GM12878 (cell line): Measurements from ENCODE around the gene P3H3. TPM values are rescaled to one million over a fixed set of nuclear protein-coding genes. Genes with fewer than 3 reads are reported as not detected.

Experiments used
- ATAC-seq: fragments of 200-7000 bp; cut with Tn5 transposase; 3 replicates; pipeline ENCODE4 v1.9.1; 2020; ENCODE audit warnings: mild to moderate bottlenecking, moderate library complexity
- BruUV-seq: library from RNA; stranded (reverse); fragments of 400-500 nt; replicated peaks from 2 replicates; lab custom pipeline; 2021; lab: Mats Ljungman, UMichigan
- CTCF ChIA-PET: fragments of 300-600 bp; sonication (Branson Sonifier 250); formaldehyde crosslinking; extraction: SDS; loops from one replicate; lab custom pipeline; 2021; ENCODE audit warnings: inconsistent platforms; lab: Yijun Ruan, JAX
- POLR2A ChIA-PET: fragments of 350-600 bp; formaldehyde crosslinking; extraction: SDS; loops from one replicate; lab custom pipeline; 2021; ENCODE audit warnings: inconsistent platforms; lab: Charles Lee
- RAD21 ChIA-PET: fragments of 300-600 bp; sonication (Branson Sonifier 250); formaldehyde crosslinking; loops from one replicate; lab custom pipeline; 2023; ENCODE audit warnings: antibody characterized with exemption; ENCODE audit not compliant: unreplicated experiment; lab: Charles Lee
- SMC1A ChIA-PET: fragments of 300-600 bp; sonication (Branson Sonifier 250); formaldehyde crosslinking; loops from one replicate; lab custom pipeline; 2023; ENCODE audit not compliant: unreplicated experiment, uncharacterized antibody; lab: Charles Lee
- DNase-seq: peaks from one replicate; pipeline ENCODE4 v3.0.0-alpha.2; 2011; ENCODE audit warnings: low read depth, low spot score
- FAIRE-seq: peaks from 3 replicates; lab custom pipeline; 2011; peaks lifted over from hg19 to GRCh38; lab: Jason Lieb, UNC
- H2AFZ ChIP-seq: 2 replicates; pipeline ENCODE4 v1.6.0; 2011; ENCODE audit warnings: low read depth, low read length, control low read depth; ENCODE audit not compliant: control insufficient read depth
- H3K27ac ChIP-seq: 2 replicates; pipeline ENCODE4 v1.5.1; 2011; ENCODE audit warnings: control low read depth; ENCODE audit not compliant: control insufficient read depth, insufficient read depth
- H3K27me3 ChIP-seq, 2 experiments: replicated peaks in 1 of 2; 2 replicates each; pipeline versions ENCODE4 v1.6.0 to v1.6.1; 2011; ENCODE audit warnings: low read length in 1 of 2; ENCODE audit not compliant: control insufficient read depth in 2 of 2, insufficient read depth in 2 of 2
- H3K36me3 ChIP-seq, 2 experiments: 2 replicates each; pipeline ENCODE4 v1.5.1; 2011; ENCODE audit warnings: low read length in 1 of 2; ENCODE audit not compliant: control insufficient read depth in 2 of 2, insufficient read depth in 2 of 2
- H3K4me1 ChIP-seq: 2 replicates; pipeline ENCODE4 v1.6.1; 2011; ENCODE audit warnings: mild to moderate bottlenecking, low read length, moderate library complexity, mixed read lengths; ENCODE audit not compliant: control insufficient read depth, insufficient read depth
- H3K4me2 ChIP-seq: 2 replicates; pipeline ENCODE4 v1.6.0; 2011; ENCODE audit warnings: control low read depth; ENCODE audit not compliant: control insufficient read depth, insufficient read depth
- H3K4me3 ChIP-seq: fragments of 200-600 bp; sonication (generic); 2 replicates; pipeline ENCODE4 v1.5.1; 2016
- H3K79me2 ChIP-seq: 2 replicates; pipeline ENCODE4 v1.6.0; 2011; ENCODE audit warnings: low read length; ENCODE audit not compliant: control insufficient read depth, insufficient read depth
- H3K9ac ChIP-seq: 2 replicates; pipeline ENCODE4 v1.8.0; 2011; ENCODE audit warnings: low read length, control low read depth, mixed read lengths; ENCODE audit not compliant: control insufficient read depth, insufficient read depth
- H3K9me3 ChIP-seq: replicated peaks from 3 replicates; pipeline ENCODE4 v1.5.1; 2011; ENCODE audit warnings: mild to moderate bottlenecking, low read length; ENCODE audit not compliant: control insufficient read depth, insufficient read depth
- H4K20me1 ChIP-seq: 2 replicates; pipeline ENCODE4 v1.6.0; 2011; ENCODE audit not compliant: control insufficient read depth, insufficient read depth
- ATF7 ChIP-seq: fragments of 450-650 bp; IDR thresholded peaks from 2 replicates; pipeline ENCODE4 v1.6.1; 2016; ENCODE audit warnings: low read depth, mild to moderate bottlenecking
- EP300 ChIP-seq, 2 experiments: fragments of 150-350 bp in 1 of 2; IDR thresholded peaks; 2 replicates each; pipeline ENCODE4 v1.6.1; 2011 to 2012; ENCODE audit warnings: low read depth in 2 of 2, low read length in 2 of 2, borderline replicate concordance in 1 of 2, improper control_type of control experiment in 1 of 2, inconsistent platforms in 1 of 2; ENCODE audit not compliant: control insufficient read depth in 1 of 2
- PAX8 ChIP-seq: fragments of 450-650 bp; IDR thresholded peaks from 2 replicates; pipeline ENCODE4 v1.6.1; 2017; ENCODE audit warnings: mild to moderate bottlenecking, moderate library complexity
- POU2F2 ChIP-seq: IDR thresholded peaks from 3 replicates; pipeline ENCODE4 v1.6.1; 2011; ENCODE audit warnings: low read depth, mild to moderate bottlenecking, low read length, borderline replicate concordance
- SREBF2 ChIP-seq: IDR thresholded peaks from 2 replicates; pipeline ENCODE4 v1.6.1; 2012; ENCODE audit warnings: mild to moderate bottlenecking, low read length
- TARDBP ChIP-seq: IDR thresholded peaks from 2 replicates; pipeline ENCODE4 v1.6.1; 2016; ENCODE audit warnings: borderline replicate concordance
- WRNIP1 ChIP-seq: IDR thresholded peaks from 2 replicates; pipeline ENCODE4 v1.6.1; 2011; ENCODE audit warnings: low read depth, low read length, improper control_type of control experiment, borderline replicate concordance
- ZBTB11 ChIP-seq: fragments of 450-650 bp; formaldehyde crosslinking; IDR thresholded peaks from 2 replicates; pipeline ENCODE4 v1.5.0; 2022; ENCODE audit warnings: mild to moderate bottlenecking, missing genetic modification characterization
- ZBTB40 ChIP-seq: fragments of 450-650 bp; IDR thresholded peaks from 2 replicates; pipeline ENCODE4 v1.6.1; 2016; ENCODE audit warnings: mild to moderate bottlenecking, moderate library complexity, borderline replicate concordance
- WGBS: methylation state at CpG from one replicate; pipeline ENCODE4 v1.1.6; 2016; ENCODE audit warnings: low lambda C conversion rate; ENCODE audit not compliant: insufficient replicate concordance, insufficient coverage; ENCODE audit errors: missing lambda C conversion rate; 5-methylcytosine and 5-hydroxymethylcytosine counted together
- in situ Hi-C: fragments of 300-500 bp; cut with MboI; formaldehyde crosslinking; loops from 9 replicates; pipeline ENCODE4 v1.14.3; 2018; ENCODE audit warnings: mixed read lengths
- intact Hi-C: fragments of 100-400 bp; cut with micrococcal nuclease; formaldehyde crosslinking; loops from one replicate; pipeline ENCODE4 v1.14.2; 2022; ENCODE audit not compliant: unreplicated experiment
- polyA plus RNA-seq, 11 experiments: library from polyadenylated mRNA; depleted of rRNA in 4 of 11; unstranded in 6 of 11; stranded (reverse) in 5 of 11; fragments of >200 nt; fragmentation: Nextera tagmentation in 4 of 11; fragmentation: Illumina TruSeq in 1 of 11; extraction: Ambion mirVana in 4 of 11; extraction: Trizol in 1 of 11; gene quantifications; 1 replicate in 1 of 11; 2 replicates in 10 of 11; pipeline versions ENCODE4 v1.2.1 to v1.2.3, GENCODE V29; 2011 to 2016; ENCODE audit warnings: inconsistent platforms in 2 of 11, missing spikeins in 2 of 11, low read depth in 1 of 11
- total RNA-seq, 4 experiments: library from RNA; depleted of rRNA in 3 of 4; stranded (reverse); fragments of >200 nt in 3 of 4; fragmentation: Illumina TruSeq in 1 of 4; extraction: Trizol in 1 of 4; gene quantifications; 2 replicates each; pipeline versions ENCODE4 v1.2.1 to v1.2.3, GENCODE V29; 2013 to 2021

P3H3 gene
- total and polyA plus RNA-seq, 10 of the 15 experiments (the other 5 are each of a cell fraction or from before 2014, with no cell fraction given): 0.03 to 0.21 (median 0.05) TPM; not detected in 7

GRCh38 chr12:6883252-6883651, 55.0 kb downstream of the P3H3 start:
- DNase-seq: no peak
- no peaks in the 10 kb centered on the region for H3K79me2 ChIP-seq
- no TSS peak for BruUV-seq
- no peaks in the 10 kb centered on the region for H4K20me1 ChIP-seq
- intact Hi-C loops: no loop called here
- in situ Hi-C loops: no loop called here
- no peak for FAIRE-seq
- no peak overlapping the region for H3K4me3 ChIP-seq
- POLR2A ChIA-PET: interaction anchor here (1.1 kb wide), 1 partner anchor 29 kb away, joined by 4 read pairs; no protein-coding TSS in a partner anchor
- H3K27ac ChIP-seq: no peak overlapping the region
- no peak overlapping the region for H3K9ac ChIP-seq
- RAD21 ChIA-PET: interaction anchor here (1.4 kb wide), 1 partner anchor 10 kb away, joined by 3 read pairs; the partner anchor contains the start of gene SPSB2
- H3K27me3 ChIP-seq: no peaks in the 10 kb centered on the region
- no peak for ATAC-seq
- H3K9me3 ChIP-seq: no peaks in the 10 kb centered on the region
- peaks cover 0 to 10% of the 10 kb centered on the region in 2 experiments; a peak in 3 of 4 replicates for H3K36me3 ChIP-seq
- H3K4me2 ChIP-seq: no peak overlapping the region
- WGBS: 97% methylated on average over 5 of the region's 5 CpGs
- no peak overlapping the region for H2AFZ ChIP-seq
- H3K4me1 ChIP-seq: no peaks in the 10 kb centered on the region
- TF ChIP-seq ZBTB40 (no peak), SREBF2 (no peak), WRNIP1 (no peak), ZBTB11 (CRISPR knock-in tag) (no peak), PAX8 (no peak), EP300 (IDR thresholded peaks at IDR 0.05; ENCODE audit: borderline replicate concordance in 1 of 2, control insufficient read depth in 1 of 2, low read depth in 2 of 2, low read length in 2 of 2) (no peak), POU2F2 (no peak), ATF7 (no peak), TARDBP (no peak)
- CTCF ChIA-PET: interaction anchor here (0.7 to 4.5 kb wide), 4 partner anchors 8 to 29 kb away, joined by 3 to 19 read pairs (median 12); partner anchors contain the start of gene SPSB2
- SMC1A ChIA-PET: interaction anchor here (0.6 to 1.0 kb wide), 3 partner anchors 10 to 327 kb away, joined by 3 read pairs; partner anchors contain the start of gene SPSB2
